GM19463 (cell line): Measurements from ENCODE around the gene SFR1.
A peak's percentile ranks its signal among the peaks of the same experiment; 100 is the strongest.

Experiments used
- ATAC-seq: cut with Tn5 transposase; IDR thresholded peaks from one replicate; pipeline ENCODE4 v1.9.1; 2021; ENCODE audit warnings: mild to moderate bottlenecking, moderate library complexity; ENCODE audit not compliant: unreplicated experiment

Gene SFR1, protein sequence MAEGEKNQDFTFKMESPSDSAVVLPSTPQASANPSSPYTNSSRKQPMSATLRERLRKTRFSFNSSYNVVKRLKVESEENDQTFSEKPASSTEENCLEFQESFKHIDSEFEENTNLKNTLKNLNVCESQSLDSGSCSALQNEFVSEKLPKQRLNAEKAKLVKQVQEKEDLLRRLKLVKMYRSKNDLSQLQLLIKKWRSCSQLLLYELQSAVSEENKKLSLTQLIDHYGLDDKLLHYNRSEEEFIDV

DNA sequence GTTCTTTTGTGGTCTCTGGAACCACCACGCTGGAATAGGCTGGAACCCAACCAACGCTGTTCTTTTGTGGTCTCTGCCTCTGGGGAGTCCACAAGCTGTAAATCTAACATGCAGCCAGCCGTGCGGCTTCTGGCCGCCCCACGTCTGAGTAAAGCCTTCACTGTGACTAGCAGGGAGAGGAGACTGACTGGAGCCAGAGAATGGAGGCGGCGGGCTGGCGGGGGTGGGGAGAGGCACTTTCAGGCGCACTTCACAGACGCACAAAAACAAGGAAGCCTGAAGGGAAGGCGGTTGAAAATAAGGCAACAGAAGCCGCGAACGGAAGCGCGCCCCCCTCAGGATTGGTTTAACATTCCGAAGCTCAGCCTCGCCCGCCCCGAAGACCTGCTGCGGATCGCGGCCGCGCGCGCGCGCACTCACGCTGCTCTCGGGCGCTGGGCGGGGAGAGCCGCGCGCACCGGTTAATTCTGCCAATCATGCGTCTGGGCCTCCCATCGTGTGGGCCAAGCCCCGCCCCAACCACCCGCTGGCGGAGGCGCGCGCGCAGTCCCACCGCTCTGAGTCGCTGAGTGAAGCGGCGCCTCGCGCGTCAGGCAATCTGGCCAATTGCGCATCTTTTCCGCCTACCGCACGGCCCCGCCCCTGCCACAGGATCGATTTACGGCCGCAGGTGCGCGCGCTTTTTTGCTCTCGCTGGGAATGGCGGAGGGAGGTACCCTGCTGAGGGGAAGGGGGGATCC, at the start of gene SFR1:
SFR1 (plus strand) TSS at position 687 of the 740 bp plus-strand sequence; CDS start at position 700, 13 bp downstream.
- peak; percentile 88 for ATAC-seq

DNA sequence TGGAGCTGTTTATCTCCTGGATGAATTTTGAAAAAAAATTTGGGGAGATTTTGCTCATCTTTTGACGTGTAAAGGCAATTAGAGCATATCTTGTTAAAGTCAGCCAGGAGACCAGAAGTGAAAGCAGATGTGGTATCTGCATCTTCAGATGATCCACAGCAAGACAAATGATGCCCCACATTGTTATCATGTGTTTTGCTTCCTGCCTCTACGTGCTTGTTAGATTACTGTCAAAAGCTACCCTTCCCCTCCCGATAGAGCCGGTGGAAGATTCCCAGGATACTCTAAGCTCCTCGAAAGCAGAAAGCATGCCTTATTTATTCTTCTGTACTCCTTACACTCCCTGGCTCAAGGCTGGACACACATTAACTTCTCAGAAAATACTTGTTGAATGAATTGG, 49.2 kb upstream of the SFR1 start:
- no peak for ATAC-seq

- no peak for ATAC-seq
These were observed 47.5 kb upstream of the SFR1 start for GRCh38 chr10:104074505-104074904.

DNA sequence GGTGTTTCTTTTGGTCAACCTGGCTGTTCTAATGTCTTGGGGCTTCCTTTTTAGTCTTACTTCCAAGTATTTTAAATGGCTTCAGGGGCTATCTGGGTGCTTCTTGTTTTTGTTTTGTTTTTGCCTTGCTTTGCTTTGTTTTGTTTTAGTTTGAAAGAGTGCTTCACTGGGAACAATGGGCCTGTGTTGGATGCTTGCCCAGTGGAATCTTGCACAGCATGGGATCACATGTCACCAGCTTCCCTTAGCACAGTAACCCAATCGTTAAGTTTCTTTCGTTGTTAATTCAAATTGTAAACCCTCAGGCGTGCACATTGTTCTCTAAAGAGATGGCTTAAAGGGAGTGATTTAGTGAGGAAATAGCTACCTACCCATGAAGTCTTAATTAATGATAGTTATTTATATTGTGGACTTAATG, 45.2 kb upstream of the SFR1 start:
- ATAC-seq, result no peak

GRCh38 chr10:104077247-104077646, 44.7 kb upstream of the SFR1 start:
- ATAC-seq, result no peak

GRCh38 chr10:104077663-104078151, 44.3 kb upstream of the SFR1 start:
- no peak for ATAC-seq

DNA sequence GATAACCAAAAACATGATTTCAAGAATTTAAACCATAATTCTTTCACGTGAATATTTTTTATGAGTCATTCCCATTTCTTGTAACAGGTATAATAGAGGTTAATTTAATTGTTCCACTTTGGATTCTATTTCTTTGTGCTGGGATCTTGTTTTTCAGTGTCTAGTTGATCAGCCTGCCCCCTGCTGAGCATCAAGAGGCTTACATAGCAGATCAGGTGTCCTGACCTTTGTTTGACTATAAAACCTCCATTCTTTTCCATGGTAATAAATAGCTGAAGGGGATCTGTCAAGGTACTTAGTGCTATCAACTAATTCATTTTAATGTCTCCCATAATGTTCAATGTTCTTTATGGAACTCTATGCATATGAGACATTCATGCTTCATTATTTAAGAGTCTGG, 41.2 kb upstream of the SFR1 start:
- no peak for ATAC-seq

DNA sequence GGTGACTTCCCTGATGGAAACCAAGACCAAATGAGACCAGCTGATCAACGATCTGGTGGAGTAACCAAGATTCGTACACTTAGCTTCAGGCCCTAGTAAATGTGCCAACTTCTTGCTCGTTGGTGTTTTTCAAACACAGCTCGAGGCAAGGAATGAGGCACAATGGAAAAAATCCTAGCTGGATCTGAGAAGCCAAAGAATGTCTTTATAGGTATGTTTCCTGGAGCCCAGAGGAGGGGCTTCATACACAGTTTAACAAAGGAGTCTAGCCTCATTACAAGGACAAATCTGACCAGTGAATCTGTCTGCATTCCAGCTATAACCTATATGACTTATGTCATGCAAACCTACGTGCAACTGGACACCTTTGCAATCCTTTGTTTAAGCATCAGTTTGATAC, 40.0 kb upstream of the SFR1 start:
- ATAC-seq, result no peak

GRCh38 chr10:104084482-104085142, 37.4 kb upstream of the SFR1 start:
- ATAC-seq, result no peak

- ATAC-seq, result no peak
These were observed 36.1 kb upstream of the SFR1 start, which contains the start of gene COL17A1 for GRCh38 chr10:104085801-104086400. COL17A1 (minus strand) TSS chr10:104085880; CDS start chr10:104080673, 5,207 bp downstream.

- no peak for ATAC-seq
These were observed 33.7 kb upstream of the SFR1 start for GRCh38 chr10:104088239-104088638.

GRCh38 chr10:104089621-104090020, 32.4 kb upstream of the SFR1 start:
- ATAC-seq, result no peak

GRCh38 chr10:104090611-104091010, 31.4 kb upstream of the SFR1 start:
- ATAC-seq, result no peak

DNA sequence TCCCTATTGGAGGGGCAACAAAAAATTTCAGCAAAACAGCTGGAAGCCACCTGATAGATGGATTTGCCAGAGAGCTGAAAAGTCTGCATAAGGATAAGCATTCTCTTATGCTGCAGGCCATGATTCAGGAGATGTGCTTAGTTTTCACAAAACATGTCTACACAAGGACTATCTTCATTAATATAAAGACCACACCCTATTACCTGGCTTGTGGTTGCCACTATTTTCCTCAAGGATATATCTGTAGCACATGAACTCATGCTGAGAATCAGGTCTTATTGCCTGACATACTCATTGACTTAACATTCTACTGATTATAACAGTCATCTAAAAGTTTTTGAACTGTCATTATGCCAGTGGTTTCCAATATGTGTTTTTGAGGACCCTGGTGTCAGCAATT, 29.2 kb upstream of the SFR1 start:
- ATAC-seq, result no peak

DNA sequence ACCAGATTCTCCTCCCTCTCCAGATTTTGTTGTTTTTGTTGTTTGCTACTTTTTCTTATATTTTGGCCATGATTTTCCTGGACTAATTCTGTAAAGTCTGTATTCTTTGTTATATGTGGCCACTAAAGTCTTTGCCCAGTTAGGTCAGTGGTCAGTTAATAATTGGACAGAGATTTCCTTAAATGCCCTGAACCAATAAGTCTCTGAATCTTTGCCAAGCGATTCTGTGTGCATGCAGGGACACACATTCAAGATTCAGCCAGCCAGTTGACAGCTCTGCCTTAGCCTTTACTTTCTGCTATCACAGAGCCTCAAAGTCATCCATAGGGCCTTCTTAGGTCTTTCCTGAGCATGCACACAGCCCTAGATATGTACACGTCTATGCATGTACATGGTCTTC, 25.3 kb upstream of the SFR1 start:
- no peak for ATAC-seq

GRCh38 chr10:104098358-104098925, 23.5 kb upstream of the SFR1 start:
- ATAC-seq, result no peak

DNA sequence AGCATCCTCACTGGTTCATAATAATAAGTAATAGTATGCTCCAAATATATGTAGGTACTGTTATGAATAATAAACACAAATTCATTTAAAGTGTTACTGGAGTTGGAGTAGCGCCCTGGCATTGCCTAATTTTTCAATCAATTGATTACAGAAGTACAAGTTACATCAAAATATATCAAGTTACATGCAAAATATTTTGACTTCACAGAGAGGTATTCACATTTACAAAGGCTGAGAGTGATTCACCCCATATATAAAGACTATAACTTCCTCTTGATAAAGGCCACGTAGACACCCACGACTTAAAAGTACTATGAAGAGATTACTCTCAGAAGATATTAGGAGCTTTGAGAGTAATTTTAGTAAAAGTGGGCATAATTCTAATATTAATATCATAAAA, 22.7 kb upstream of the SFR1 start:
- no peak for ATAC-seq

- no peak for ATAC-seq
These were observed 22.0 kb upstream of the SFR1 start for GRCh38 chr10:104099941-104100340.

- ATAC-seq, result no peak
These were observed 21.2 kb upstream of the SFR1 start for GRCh38 chr10:104100795-104101194.

DNA sequence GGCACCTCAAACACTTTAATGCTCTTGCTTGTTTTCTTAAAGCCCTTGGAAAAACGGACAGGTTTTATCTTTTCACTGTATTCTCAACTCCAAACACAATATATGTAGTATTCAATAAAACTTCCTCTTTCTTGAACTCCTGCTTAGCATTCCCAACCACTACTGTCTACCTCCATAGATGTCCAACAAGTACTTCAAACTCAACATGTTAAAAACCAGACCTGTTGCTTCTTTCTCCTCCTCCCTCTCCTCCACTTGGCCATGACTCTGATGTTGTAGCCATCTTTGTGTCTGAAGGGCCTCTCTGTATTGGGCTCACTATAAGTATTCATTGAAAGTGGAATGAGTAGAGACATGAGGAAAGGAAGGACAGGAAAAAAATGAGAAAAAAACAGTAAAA, 20.1 kb upstream of the SFR1 start:
- ATAC-seq, result no peak

- ATAC-seq, result no peak
These were observed 18.0 kb upstream of the SFR1 start for GRCh38 chr10:104103956-104104355.
